HG03571 (cell line): ENCODE data around the gene HMCN1.
A peak's percentile ranks its signal among the peaks of the same experiment; 100 is the strongest.
"Not testable (repeated sequence)": the region's sequence is repeated elsewhere in the genome, so short reads cannot be mapped to it uniquely, and the experiment has no call there.

Source experiments
- ATAC-seq: cut with Tn5 transposase; IDR thresholded peaks from one replicate; pipeline ENCODE4 v1.9.1; 2021; ENCODE audit not compliant: unreplicated experiment

Gene HMCN1

GRCh38 chr1:186125511-186125910 is 391.3 kb downstream of the HMCN1 start:
- no peak for ATAC-seq

- no peak for ATAC-seq
Measured at GRCh38 chr1:186129758-186130157, 395.6 kb downstream of the HMCN1 start.

- no peak for ATAC-seq
Measured at GRCh38 chr1:186139115-186139514, 404.9 kb downstream of the HMCN1 start.

- no peak for ATAC-seq
Measured at GRCh38 chr1:186139701-186140100, 405.5 kb downstream of the HMCN1 start.

GRCh38 chr1:186142159-186142558 is 408.0 kb downstream of the HMCN1 start:
- ATAC-seq: no peak

GRCh38 chr1:186142916-186143315 is 408.7 kb downstream of the HMCN1 start:
- ATAC-seq: no peak

- ATAC-seq: no peak
Measured at GRCh38 chr1:186143481-186143880, 409.3 kb downstream of the HMCN1 start.

GRCh38 chr1:186144505-186144904 is 410.3 kb downstream of the HMCN1 start:
- no peak for ATAC-seq

- no peak for ATAC-seq
Measured at GRCh38 chr1:186146974-186147373, 412.8 kb downstream of the HMCN1 start.

- ATAC-seq: no peak
Measured at GRCh38 chr1:186149591-186149990, 415.4 kb downstream of the HMCN1 start.

- no peak for ATAC-seq
Measured at GRCh38 chr1:186152227-186152619, 418.0 kb downstream of the HMCN1 start.

GRCh38 chr1:186152620-186153239 is 418.5 kb downstream of the HMCN1 start:
- ATAC-seq: no peak

- no peak for ATAC-seq
Measured at GRCh38 chr1:186154651-186155050, 420.5 kb downstream of the HMCN1 start.

GRCh38 chr1:186155594-186155993 is 421.4 kb downstream of the HMCN1 start:
- ATAC-seq: no peak

GRCh38 chr1:186162895-186163294 is 428.7 kb downstream of the HMCN1 start:
- ATAC-seq: not testable (repeated sequence)

- ATAC-seq: no peak
Measured at GRCh38 chr1:186164773-186165172, 430.6 kb downstream of the HMCN1 start.

- no peak for ATAC-seq
Measured at GRCh38 chr1:186165303-186165702, 431.1 kb downstream of the HMCN1 start.

- ATAC-seq: no peak
Measured at GRCh38 chr1:186167096-186167668, 433.0 kb downstream of the HMCN1 start.

GRCh38 chr1:186175588-186175987 is 441.4 kb downstream of the HMCN1 start:
- no peak for ATAC-seq

- ATAC-seq: no peak
Measured at GRCh38 chr1:186178426-186179043, 444.3 kb downstream of the HMCN1 start.

GRCh38 chr1:186179231-186179630 is 445.0 kb downstream of the HMCN1 start:
- ATAC-seq: no peak

GRCh38 chr1:186183219-186183618 is 449.0 kb downstream of the HMCN1 start:
- peak; percentile 56 for ATAC-seq
